Left lung (tissue), 10 donors: ENCODE data around the gene FOXA1. TPM values are rescaled to one million over a fixed set of nuclear protein-coding genes. Genes with fewer than 3 reads are reported as not detected.

Experiments
- ATAC-seq: fragments of 200-7000 bp; cut with Tn5 transposase; one replicate; pipeline ENCODE4 v1.9.1; 2020; ENCODE audit warnings: moderate library complexity
- DNase-seq, 4 donors: peaks; one replicate each; pipeline ENCODE4 v3.0.0-alpha.2; 2013 to 2020
- H3K27ac ChIP-seq, 2 donors: fragments of 200-600 bp; sonication (generic) in 1 of 2; one replicate each; pipeline versions ENCODE4 v1.5.0 to v1.8.0; 2020 to 2021
- H3K27me3 ChIP-seq, 2 donors: fragments of 200-600 bp; sonication (generic) in 1 of 2; one replicate each; pipeline versions ENCODE4 v1.5.0 to v1.8.0; 2020 to 2021
- H3K36me3 ChIP-seq, 2 donors: fragments of 200-600 bp; sonication (generic) in 1 of 2; one replicate each; pipeline versions ENCODE4 v1.5.0 to v1.8.0; 2020 to 2021
- H3K4me1 ChIP-seq, 2 donors: fragments of 200-600 bp; one replicate each; pipeline ENCODE4 v1.8.0; 2021
- H3K4me3 ChIP-seq, 2 donors: fragments of 200-600 bp; sonication (generic) in 1 of 2; one replicate each; pipeline versions ENCODE4 v1.5.0 to v1.8.0; 2020 to 2021; ENCODE audit warnings: mild to moderate bottlenecking in 1 of 2
- H3K9me3 ChIP-seq, 2 donors: fragments of 200-600 bp; sonication (generic) in 1 of 2; one replicate each; pipeline versions ENCODE4 v1.5.0 to v1.8.0; 2020 to 2021
- intact Hi-C, 2 donors: fragments of 100-400 bp; cut with DNase I; formaldehyde crosslinking; loops; one replicate each; pipeline versions ENCODE4 v1.11.2 to v1.14.2; 2022
- polyA plus RNA-seq, 6 donors: library from polyadenylated mRNA; unstranded; fragments of 120-200 nt; gene quantifications; one replicate each; pipeline ENCODE4 v1.2.1, GENCODE V29; 2013; ENCODE audit not compliant: insufficient read length in 6 of 6
- total RNA-seq, 2 donors: library from RNA; stranded (reverse); fragmentation: NEBNext Ultra II Directional; extraction: Animal tissue kit (Norgen Biotek cat#: 25700); gene quantifications; one replicate each; pipeline ENCODE4 v1.2.1, GENCODE V29; 2021
- TF ChIP-seq, protein P1 (sequence below), 2 donors: fragments of 200-600 bp; sonication (generic) in 1 of 2; IDR thresholded peaks; one replicate each; pipeline versions ENCODE4 v1.5.0 to v1.8.0; 2021; ENCODE audit warnings: antibody characterized with exemption in 2 of 2
- donor health status: DM: no; HTN: yes; CAD: no.
- donor health status: DM: no; HTN: no; CAD: no.

FOXA1 gene
- total and polyA plus RNA-seq, 8 donors: 30.2 to 52.9 (median 41.8) TPM

DNA sequence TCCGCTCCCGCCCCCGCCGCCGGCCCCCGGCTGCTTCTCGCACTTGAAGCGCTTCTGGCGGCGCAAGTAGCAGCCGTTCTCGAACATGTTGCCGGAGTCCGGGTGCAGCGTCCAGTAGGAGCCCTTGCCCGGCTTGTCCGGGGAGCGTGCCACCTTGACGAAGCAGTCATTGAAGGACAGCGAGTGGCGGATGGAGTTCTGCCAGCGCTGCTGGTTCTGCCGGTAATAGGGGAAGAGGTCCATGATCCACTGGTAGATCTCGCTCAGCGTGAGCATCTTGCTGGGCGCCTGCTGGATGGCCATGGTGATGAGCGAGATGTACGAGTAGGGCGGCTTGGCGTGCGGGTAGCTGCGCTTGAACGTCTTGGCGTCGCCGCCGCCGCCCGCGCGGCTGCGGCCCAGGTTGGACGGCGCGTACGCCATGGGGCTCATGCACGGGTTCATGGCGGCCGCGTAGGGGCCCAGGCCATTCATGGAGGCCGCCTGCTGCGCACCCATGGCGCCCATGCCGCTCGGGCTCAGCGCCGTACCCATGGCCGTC lies 3.0 kb downstream of the FOXA1 start:
- intact Hi-C loops: loop anchor here in 1 of 2 donors (5.0 kb wide), 1 partner anchor 340 kb away; no protein-coding TSS in a partner anchor
- Histone ChIP-seq H3K4me1 (peaks cover 0 to 23% of the 10 kb centered on the region in 2 donors), H3K4me3 (peak overlapping the region; percentile 22 to 43), H3K9me3 (no peaks in the 10 kb centered on the region), H3K27me3 (peaks cover 89 to 100% of the 10 kb centered on the region in 2 donors), H3K27ac (peak overlapping the region; percentile 73 to 87), H3K36me3 (no peaks in the 10 kb centered on the region)
- TF ChIP-seq, protein P1, sequence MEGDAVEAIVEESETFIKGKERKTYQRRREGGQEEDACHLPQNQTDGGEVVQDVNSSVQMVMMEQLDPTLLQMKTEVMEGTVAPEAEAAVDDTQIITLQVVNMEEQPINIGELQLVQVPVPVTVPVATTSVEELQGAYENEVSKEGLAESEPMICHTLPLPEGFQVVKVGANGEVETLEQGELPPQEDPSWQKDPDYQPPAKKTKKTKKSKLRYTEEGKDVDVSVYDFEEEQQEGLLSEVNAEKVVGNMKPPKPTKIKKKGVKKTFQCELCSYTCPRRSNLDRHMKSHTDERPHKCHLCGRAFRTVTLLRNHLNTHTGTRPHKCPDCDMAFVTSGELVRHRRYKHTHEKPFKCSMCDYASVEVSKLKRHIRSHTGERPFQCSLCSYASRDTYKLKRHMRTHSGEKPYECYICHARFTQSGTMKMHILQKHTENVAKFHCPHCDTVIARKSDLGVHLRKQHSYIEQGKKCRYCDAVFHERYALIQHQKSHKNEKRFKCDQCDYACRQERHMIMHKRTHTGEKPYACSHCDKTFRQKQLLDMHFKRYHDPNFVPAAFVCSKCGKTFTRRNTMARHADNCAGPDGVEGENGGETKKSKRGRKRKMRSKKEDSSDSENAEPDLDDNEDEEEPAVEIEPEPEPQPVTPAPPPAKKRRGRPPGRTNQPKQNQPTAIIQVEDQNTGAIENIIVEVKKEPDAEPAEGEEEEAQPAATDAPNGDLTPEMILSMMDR (IDR thresholded peaks at IDR 0.05): no peak
- DNase-seq (peak in 2 of 4 donors; percentile 17 to 82), ATAC-seq (peak; percentile 0)

DNA sequence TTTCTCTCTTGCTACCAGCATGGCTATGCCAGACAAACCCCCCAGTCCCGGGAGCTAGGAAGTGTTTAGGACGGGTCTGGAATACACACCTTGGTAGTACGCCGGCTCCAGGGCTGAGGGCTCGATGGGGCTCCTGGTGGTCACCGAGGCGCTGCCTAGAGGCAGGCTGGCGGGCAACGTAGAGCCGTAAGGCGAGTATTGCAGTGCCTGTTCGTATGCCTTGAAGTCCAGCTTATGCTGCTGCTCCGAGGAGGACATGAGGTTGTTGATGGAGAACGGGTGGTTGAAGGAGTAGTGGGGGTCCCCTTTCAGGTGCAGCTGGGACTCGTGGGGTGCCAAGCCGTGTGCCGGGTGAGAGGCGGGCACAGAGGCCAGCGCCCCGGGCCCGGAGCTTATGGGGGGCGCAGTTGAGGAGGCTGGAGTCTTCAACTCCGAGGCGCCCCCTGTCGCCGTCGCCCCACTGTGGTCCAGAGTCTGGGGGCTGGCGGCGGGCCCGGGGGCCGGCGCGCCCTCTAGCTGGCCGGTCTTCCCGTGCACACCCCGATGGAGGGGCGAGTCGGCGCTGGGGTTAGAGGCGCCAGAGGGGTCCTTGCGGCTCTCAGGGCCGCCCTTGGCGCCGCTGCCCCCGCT lies 3.6 kb downstream of the FOXA1 start:
- ATAC-seq: peak; percentile 29
- intact Hi-C loops: loop anchor here in 1 of 2 donors (5.0 kb wide), 1 partner anchor 339 kb away; no protein-coding TSS in a partner anchor
- peak overlapping the region; percentile 22 to 43 for H3K4me3 ChIP-seq
- peaks cover 0 to 23% of the 10 kb centered on the region in 2 donors for H3K4me1 ChIP-seq
- peak in 2 of 4 donors; percentile 58 to 81 for DNase-seq
- TF ChIP-seq, protein P1 (IDR thresholded peaks at IDR 0.05): no peak
- H3K27me3 ChIP-seq: peaks cover 87 to 100% of the 10 kb centered on the region in 2 donors
- no peaks in the 10 kb centered on the region for H3K36me3 ChIP-seq
- H3K9me3 ChIP-seq: no peaks in the 10 kb centered on the region
- H3K27ac ChIP-seq: peak overlapping the region; percentile 73 to 87

GRCh38 chr14:37590428-37591139 lies 4.5 kb downstream of the FOXA1 start:
- intact Hi-C loops: loop anchor here in 1 of 2 donors (5.0 kb wide), 1 partner anchor 338 kb away; no protein-coding TSS in a partner anchor
- Histone ChIP-seq H3K27me3 (peaks cover 86 to 100% of the 10 kb centered on the region in 2 donors), H3K27ac (peak overlapping the region; percentile 73 to 87), H3K9me3 (no peaks in the 10 kb centered on the region), H3K36me3 (no peaks in the 10 kb centered on the region), H3K4me1 (peaks cover 0 to 16% of the 10 kb centered on the region in 2 donors), H3K4me3 (peak overlapping the region in 1 of 2 donors; percentile 43)
- DNase-seq (peak in 1 of 4 donors; percentile 12), ATAC-seq (no peak)
- TF ChIP-seq, protein P1 (IDR thresholded peaks at IDR 0.05): no peak

DNA sequence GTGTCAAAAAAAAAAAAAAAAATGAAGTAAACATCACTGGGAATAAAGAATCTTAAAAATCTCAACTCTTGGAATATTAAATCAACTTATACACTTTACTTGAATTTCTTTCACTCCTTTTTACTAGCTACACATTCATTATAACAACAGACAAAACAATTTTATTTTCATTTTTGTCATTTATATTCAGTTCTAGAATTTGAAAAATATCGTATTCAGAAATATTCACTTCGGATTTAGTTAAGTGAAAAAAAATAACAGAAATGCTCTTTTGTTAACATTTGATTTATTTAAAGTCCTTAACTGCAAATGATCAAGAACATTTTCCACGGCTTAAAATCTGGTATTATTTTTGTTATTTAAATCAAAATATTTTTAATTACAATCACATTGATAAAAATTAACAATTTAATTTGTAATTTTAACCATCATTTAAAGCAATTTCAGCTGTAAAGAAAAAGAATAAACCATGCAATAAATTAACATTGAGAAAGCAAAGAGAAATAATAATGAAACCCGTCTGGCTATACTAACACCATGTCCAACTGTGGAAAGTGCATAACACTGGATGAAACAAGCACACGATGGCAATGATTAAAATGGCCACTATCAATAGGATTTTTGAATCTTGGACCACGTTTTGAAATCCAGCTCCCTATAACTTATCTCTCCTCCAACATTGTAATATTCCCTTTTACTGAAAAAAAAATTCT lies 5.2 kb downstream of the FOXA1 start:
- Histone ChIP-seq H3K27me3 (peaks cover 88 to 100% of the 10 kb centered on the region in 2 donors), H3K27ac (peak overlapping the region; percentile 71 to 72), H3K36me3 (no peaks in the 10 kb centered on the region), H3K4me3 (peak overlapping the region in 1 of 2 donors; percentile 43), H3K9me3 (no peaks in the 10 kb centered on the region), H3K4me1 (peaks cover 0 to 11% of the 10 kb centered on the region in 2 donors)
- TF ChIP-seq, protein P1 (IDR thresholded peaks at IDR 0.05): no peak
- intact Hi-C loops: loop anchor here in 1 of 2 donors (5.0 kb wide), 1 partner anchor 338 kb away; no protein-coding TSS in a partner anchor
- DNase-seq (no peak), ATAC-seq (no peak)
